ENCODE results near the gene SCAMP2.
"Not testable (repeated sequence)": the region's sequence is repeated elsewhere in the genome, so short reads cannot be mapped to it uniquely, and the experiment has no call there.

SCAMP2 gene

GRCh38 chr15:74873036-74873755, at the start of gene SCAMP2:
TSS of gene SCAMP2 (minus strand) at chr15:74873365. CDS start at chr15:74873255, 110 bp downstream.
- peak; percentile 92 for DNase-seq

GRCh38 chr15:74920456-74920855, 47.3 kb upstream of the SCAMP2 start:
- no peak for DNase-seq

GRCh38 chr15:74917676-74918075, 44.5 kb upstream of the SCAMP2 start:
- no peak for DNase-seq

- not testable (repeated sequence) for DNase-seq
These were observed 40.6 kb upstream of the SCAMP2 start for GRCh38 chr15:74913799-74914198.

GRCh38 chr15:74913041-74913440, 39.9 kb upstream of the SCAMP2 start:
- DNase-seq, result no peak

GRCh38 chr15:74908635-74909034, 35.5 kb upstream of the SCAMP2 start:
- no peak for DNase-seq

GRCh38 chr15:74907163-74907870, 34.2 kb upstream of the SCAMP2 start:
- no peak for DNase-seq

GRCh38 chr15:74906450-74907162, 33.4 kb upstream of the SCAMP2 start, which contains the start of gene FAM219B:
TSS of gene FAM219B (minus strand) at chr15:74906851. CDS start at chr15:74906800, 51 bp downstream.
- DNase-seq, result peak; percentile 71

GRCh38 chr15:74906067-74906449, 32.9 kb upstream of the SCAMP2 start:
- DNase-seq, result no peak

GRCh38 chr15:74904190-74904805, 31.1 kb upstream of the SCAMP2 start:
- no peak for DNase-seq

GRCh38 chr15:74903676-74904075, 30.5 kb upstream of the SCAMP2 start:
- DNase-seq, result no peak

GRCh38 chr15:74902295-74903075, 29.3 kb upstream of the SCAMP2 start:
- no peak for DNase-seq

GRCh38 chr15:74901612-74902063, 28.5 kb upstream of the SCAMP2 start:
- peak; percentile 13 for DNase-seq

GRCh38 chr15:74897300-74897701, 24.1 kb upstream of the SCAMP2 start:
- DNase-seq, result no peak

GRCh38 chr15:74896316-74896715, 23.2 kb upstream of the SCAMP2 start:
- no peak for DNase-seq

- no peak for DNase-seq
These were observed 22.7 kb upstream of the SCAMP2 start for GRCh38 chr15:74895830-74896229.

GRCh38 chr15:74894383-74894782, 21.2 kb upstream of the SCAMP2 start:
- not testable (repeated sequence) for DNase-seq

- DNase-seq, result no peak
These were observed 20.5 kb upstream of the SCAMP2 start for GRCh38 chr15:74893627-74894026.

- no peak for DNase-seq
These were observed 19.8 kb upstream of the SCAMP2 start for GRCh38 chr15:74892931-74893330.

GRCh38 chr15:74892313-74892712, 19.1 kb upstream of the SCAMP2 start:
- no peak for DNase-seq

- no peak for DNase-seq
These were observed 18.3 kb upstream of the SCAMP2 start for GRCh38 chr15:74891469-74891868.

GRCh38 chr15:74890665-74890960, 17.4 kb upstream of the SCAMP2 start:
- DNase-seq, result no peak

All from T1000 (cell line).